ENCODE results near the gene PLEKHN1. TPM values are rescaled to one million over a fixed set of nuclear protein-coding genes. Genes with fewer than 3 reads are reported as not detected.
A peak's percentile ranks its signal among the peaks of the same experiment; 100 is the strongest.

Gene PLEKHN1
- total RNA-seq, 2 donors from 2014 or later, result 1.5 to 4.6 TPM

DNA sequence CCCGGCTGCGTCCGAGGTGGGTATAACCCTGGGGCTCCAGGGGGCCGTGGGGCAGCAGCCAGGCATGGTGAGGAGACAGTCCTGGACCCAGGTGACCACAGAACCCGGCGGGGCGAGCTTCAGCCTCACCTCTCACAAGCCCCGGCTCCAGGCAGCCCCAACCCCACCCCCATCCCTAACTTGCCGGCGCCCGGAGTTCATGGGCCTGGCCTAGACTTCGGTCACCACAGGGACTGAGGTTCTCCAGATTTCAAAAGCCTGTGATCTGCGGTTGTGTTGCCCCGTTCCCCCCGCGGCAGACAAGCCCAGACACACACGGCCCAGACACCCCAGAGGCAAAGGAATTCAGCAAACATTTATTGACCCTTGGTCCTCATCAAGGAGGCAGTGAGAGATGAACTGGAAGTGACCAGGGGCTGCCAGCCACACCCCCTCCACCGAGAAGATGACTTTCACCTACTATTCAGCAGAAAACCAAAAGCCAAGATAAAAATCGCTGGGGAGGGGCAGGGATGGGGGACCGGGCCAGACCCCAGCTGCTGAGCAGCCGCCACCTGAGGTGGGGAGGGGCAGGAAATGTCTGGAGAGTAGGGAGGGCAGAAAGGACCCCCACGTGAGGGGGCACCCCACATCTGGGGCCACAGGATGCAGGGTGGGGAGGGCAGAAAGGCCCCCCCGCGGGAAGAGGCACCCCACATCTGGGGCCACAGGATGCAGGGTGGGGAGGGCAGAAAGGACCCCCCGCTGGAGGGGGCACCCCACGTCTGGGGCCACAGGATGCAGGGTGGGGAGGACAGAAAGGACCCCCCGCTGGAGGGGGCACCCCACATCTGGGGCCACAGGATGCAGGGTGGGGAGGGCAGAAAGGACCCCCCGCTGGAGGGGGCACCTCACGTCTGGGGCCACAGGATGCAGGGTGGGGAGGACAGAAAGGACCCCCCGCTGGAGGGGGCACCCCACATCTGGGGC is 29.7 kb downstream of the PLEKHN1 start:
- DNase-seq, result peak; percentile 75
- Histone ChIP-seq H3K9me3 (ENCODE audit: control insufficient read depth, low read length) (peaks cover 15% of the 10 kb centered on the region), H3K27ac (ENCODE audit: low read depth, low read length) (no peak overlapping the region), H3K4me1 (ENCODE audit: control insufficient read depth, insufficient read depth, low read length) (no peaks in the 10 kb centered on the region), H3K27me3 (ENCODE audit: control insufficient read depth, insufficient read depth, low read length, poor library complexity, severe bottlenecking) (peaks cover 34% of the 10 kb centered on the region), H3K4me3 (ENCODE audit: low read length) (no peak overlapping the region), H3K9ac (ENCODE audit: extremely low read depth, low read length, poor library complexity, severe bottlenecking) (no peak overlapping the region), H3K36me3 (ENCODE audit: control insufficient read depth, insufficient read depth, low read length) (no peaks in the 10 kb centered on the region)
- no peaks in the 10 kb centered on the region for H3K36me3 Mint-ChIP-seq (ENCODE audit: low read depth)
- H3K27me3 Mint-ChIP-seq (ENCODE audit: insufficient read depth), result peaks cover 79% of the 10 kb centered on the region
- peaks cover 3% of the 10 kb centered on the region for H3K4me1 Mint-ChIP-seq
- TF ChIP-seq, protein P1, sequence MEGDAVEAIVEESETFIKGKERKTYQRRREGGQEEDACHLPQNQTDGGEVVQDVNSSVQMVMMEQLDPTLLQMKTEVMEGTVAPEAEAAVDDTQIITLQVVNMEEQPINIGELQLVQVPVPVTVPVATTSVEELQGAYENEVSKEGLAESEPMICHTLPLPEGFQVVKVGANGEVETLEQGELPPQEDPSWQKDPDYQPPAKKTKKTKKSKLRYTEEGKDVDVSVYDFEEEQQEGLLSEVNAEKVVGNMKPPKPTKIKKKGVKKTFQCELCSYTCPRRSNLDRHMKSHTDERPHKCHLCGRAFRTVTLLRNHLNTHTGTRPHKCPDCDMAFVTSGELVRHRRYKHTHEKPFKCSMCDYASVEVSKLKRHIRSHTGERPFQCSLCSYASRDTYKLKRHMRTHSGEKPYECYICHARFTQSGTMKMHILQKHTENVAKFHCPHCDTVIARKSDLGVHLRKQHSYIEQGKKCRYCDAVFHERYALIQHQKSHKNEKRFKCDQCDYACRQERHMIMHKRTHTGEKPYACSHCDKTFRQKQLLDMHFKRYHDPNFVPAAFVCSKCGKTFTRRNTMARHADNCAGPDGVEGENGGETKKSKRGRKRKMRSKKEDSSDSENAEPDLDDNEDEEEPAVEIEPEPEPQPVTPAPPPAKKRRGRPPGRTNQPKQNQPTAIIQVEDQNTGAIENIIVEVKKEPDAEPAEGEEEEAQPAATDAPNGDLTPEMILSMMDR (conservative IDR thresholded peaks at IDR 0.05), result no peak
- WGBS, 2 experiments (ENCODE audit: insufficient coverage in 1 of 2, insufficient read length in 1 of 2), result 69 to 81% methylated on average over 11 to 26 of the region's 30 CpGs
- H3K27ac Mint-ChIP-seq, result no peak overlapping the region
- H3K4me3 Mint-ChIP-seq, result no peak overlapping the region
- peaks cover 18% of the 10 kb centered on the region for H3K9me3 Mint-ChIP-seq

DNA sequence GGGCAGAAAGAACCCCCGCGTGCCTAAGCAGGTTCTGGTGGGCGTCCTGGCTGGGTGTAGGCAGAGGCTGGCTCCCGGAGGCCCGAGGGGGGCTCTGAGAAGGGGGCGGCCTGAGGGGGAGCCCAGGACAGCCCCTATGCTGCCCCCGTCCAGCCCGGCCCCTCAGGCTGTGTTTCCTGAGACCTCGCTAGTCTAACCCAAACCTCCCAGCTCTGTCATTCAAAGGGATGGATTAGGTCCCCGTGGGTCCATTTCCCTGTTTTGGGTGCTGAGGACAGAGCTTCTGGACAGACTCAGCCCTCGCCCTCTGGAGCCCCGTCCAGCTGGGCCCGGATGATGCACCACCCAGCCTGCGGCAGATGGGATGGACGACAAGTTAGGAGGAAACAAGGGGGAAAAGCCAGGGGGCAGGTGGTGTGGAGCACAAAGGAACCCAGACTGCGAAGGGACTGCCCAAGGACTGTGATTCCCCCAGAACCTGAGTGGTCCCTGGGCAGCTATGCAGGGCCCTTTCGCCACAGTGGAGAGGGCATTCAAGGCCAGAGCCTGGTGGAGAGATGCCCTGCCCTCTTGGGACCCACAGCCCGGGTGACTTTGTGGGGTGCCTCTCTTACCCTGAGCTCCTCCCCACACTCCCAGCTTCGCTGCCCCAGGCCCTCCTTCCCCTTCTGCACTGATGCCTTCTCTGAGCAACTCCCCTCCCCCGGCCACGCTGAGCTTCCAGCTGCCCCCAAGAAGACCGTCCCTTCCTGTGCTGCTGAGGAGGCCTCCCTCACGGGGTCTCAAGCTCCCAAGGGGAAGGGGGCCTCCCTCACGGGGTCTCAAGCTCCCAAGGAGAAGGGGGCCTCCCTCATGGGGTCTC is 30.8 kb downstream of the PLEKHN1 start:
- WGBS, 2 experiments (ENCODE audit: insufficient coverage in 1 of 2, insufficient read length in 1 of 2), result 67 to 77% methylated on average over 15 to 24 of the region's 24 CpGs
- H3K27me3 ChIP-seq (ENCODE audit: control insufficient read depth, insufficient read depth, low read length, poor library complexity, severe bottlenecking), result peaks cover 29% of the 10 kb centered on the region
- H3K4me1 ChIP-seq (ENCODE audit: control insufficient read depth, insufficient read depth, low read length), result no peaks in the 10 kb centered on the region
- H3K36me3 ChIP-seq (ENCODE audit: control insufficient read depth, insufficient read depth, low read length), result no peaks in the 10 kb centered on the region
- TF ChIP-seq, protein P1 (conservative IDR thresholded peaks at IDR 0.05), result no peak
- H3K27ac Mint-ChIP-seq, result no peak overlapping the region
- peak overlapping the region; percentile 72 for H3K4me3 ChIP-seq (ENCODE audit: low read length)
- H3K27me3 Mint-ChIP-seq (ENCODE audit: insufficient read depth), result peaks cover 75% of the 10 kb centered on the region
- peaks cover 7% of the 10 kb centered on the region for H3K9me3 Mint-ChIP-seq
- peaks cover 8% of the 10 kb centered on the region for H3K9me3 ChIP-seq (ENCODE audit: control insufficient read depth, low read length)
- H3K4me3 Mint-ChIP-seq, result no peak overlapping the region
- H3K4me1 Mint-ChIP-seq, result peaks cover 3% of the 10 kb centered on the region
- peak overlapping the region; percentile 5 for H3K9ac ChIP-seq (ENCODE audit: extremely low read depth, low read length, poor library complexity, severe bottlenecking)
- no peaks in the 10 kb centered on the region for H3K36me3 Mint-ChIP-seq (ENCODE audit: low read depth)
- peak overlapping the region; percentile 60 for H3K27ac ChIP-seq (ENCODE audit: low read depth, low read length)
- DNase-seq, result peak; percentile 76

DNA sequence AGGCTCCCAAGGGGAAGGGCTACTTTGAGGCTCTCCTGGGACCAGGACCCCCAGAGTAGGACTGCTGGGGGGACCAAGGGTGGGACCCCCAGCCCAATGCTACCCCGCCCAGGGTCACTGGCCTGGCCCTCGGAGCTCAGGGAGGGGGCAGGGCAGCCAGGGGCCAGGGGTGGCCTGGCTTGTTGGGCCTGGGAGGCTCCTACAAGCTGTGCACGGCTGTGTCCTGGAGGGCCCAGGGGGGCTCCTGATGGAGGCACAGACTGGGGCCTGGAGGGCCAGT is 31.4 kb downstream of the PLEKHN1 start:
- H3K9ac ChIP-seq (ENCODE audit: extremely low read depth, low read length, poor library complexity, severe bottlenecking), result peak overlapping the region; percentile 5
- TF ChIP-seq, protein P1 (conservative IDR thresholded peaks at IDR 0.05), result no peak
- H3K27me3 Mint-ChIP-seq (ENCODE audit: insufficient read depth), result peaks cover 75% of the 10 kb centered on the region
- no peaks in the 10 kb centered on the region for H3K36me3 Mint-ChIP-seq (ENCODE audit: low read depth)
- H3K27ac ChIP-seq (ENCODE audit: low read depth, low read length), result peak overlapping the region; percentile 60
- no peak overlapping the region for H3K27ac Mint-ChIP-seq
- peaks cover 25% of the 10 kb centered on the region for H3K27me3 ChIP-seq (ENCODE audit: control insufficient read depth, insufficient read depth, low read length, poor library complexity, severe bottlenecking)
- peaks cover 4% of the 10 kb centered on the region for H3K9me3 Mint-ChIP-seq
- no peaks in the 10 kb centered on the region for H3K4me1 ChIP-seq (ENCODE audit: control insufficient read depth, insufficient read depth, low read length)
- peaks cover 3% of the 10 kb centered on the region for H3K4me1 Mint-ChIP-seq
- 77% methylated on average over 3 of the region's 3 CpGs; no CpG with 5 or more reads in 1 of the 2 experiments for WGBS, 2 experiments (ENCODE audit: insufficient coverage in 1 of 2, insufficient read length in 1 of 2)
- DNase-seq, result peak; percentile 67
- no peak overlapping the region for H3K4me3 Mint-ChIP-seq
- H3K9me3 ChIP-seq (ENCODE audit: control insufficient read depth, low read length), result peaks cover 3% of the 10 kb centered on the region
- no peaks in the 10 kb centered on the region for H3K36me3 ChIP-seq (ENCODE audit: control insufficient read depth, insufficient read depth, low read length)
- H3K4me3 ChIP-seq (ENCODE audit: low read length), result peak overlapping the region; percentile 72
